Thoracic aorta (tissue), 2 donors: Measurements from ENCODE around the gene NDUFS7. TPM values are rescaled to one million over a fixed set of nuclear protein-coding genes. Genes with fewer than 3 reads are reported as not detected.

Experiments
- ATAC-seq: fragments of 150-250 bp; one replicate; pipeline ENCODE4 v1.8.0; 2017; ENCODE audit warnings: low read depth; ENCODE audit not compliant: insufficient number of reproducible peaks, low FRiP score
- DNase-seq: peaks from one replicate; pipeline ENCODE4 v3.0.0-alpha.2; 2020; ENCODE audit warnings: low spot score
- H3K27ac ChIP-seq, 2 donors: fragments of 200-600 bp; sonication (generic); 1 replicate in 1 of 2; 2 replicates in 1 of 2; pipeline ENCODE4 v1.5.1; 2016; ENCODE audit warnings: mild to moderate bottlenecking in 2 of 2, moderate library complexity in 2 of 2
- H3K27me3 ChIP-seq: fragments of 200-600 bp; sonication (generic); replicated peaks from 2 replicates; pipeline ENCODE4 v1.6.0; 2016; ENCODE audit warnings: mild to moderate bottlenecking; ENCODE audit not compliant: insufficient read depth
- H3K36me3 ChIP-seq: fragments of 200-600 bp; sonication (generic); one replicate; pipeline ENCODE4 v1.5.1; 2016
- H3K4me1 ChIP-seq, 2 donors: fragments of 200-600 bp; sonication (generic); 1 replicate in 1 of 2; 2 replicates in 1 of 2; pipeline versions ENCODE4 v1.5.1 to v1.6.0; 2016; ENCODE audit warnings: low read depth in 2 of 2, mild to moderate bottlenecking in 1 of 2; ENCODE audit not compliant: control insufficient read depth in 1 of 2
- H3K4me3 ChIP-seq: fragments of 200-600 bp; sonication (generic); 2 replicates; pipeline ENCODE4 v1.5.1; 2016; ENCODE audit warnings: mild to moderate bottlenecking
- H3K9me3 ChIP-seq: fragments of 200-600 bp; sonication (generic); 2 replicates; pipeline ENCODE4 v1.5.1; 2016
- CTCF ChIP-seq: fragments of 200-600 bp; sonication (generic); IDR thresholded peaks from one replicate; pipeline ENCODE4 v1.5.1; 2019; ENCODE audit warnings: antibody characterized with exemption
- total RNA-seq, 2 donors: library from RNA; depleted of rRNA; stranded (reverse); fragments of >200 nt; gene quantifications; one replicate each; pipeline versions ENCODE4 v1.1.0 to v1.2.3, GENCODE V29; 2016

Gene NDUFS7
- total RNA-seq, 2 donors from 2014 or later, result 83.3 to 110 TPM

GRCh38 chr19:1427221-1427920, 43.7 kb downstream of the NDUFS7 start:
- DNase-seq, result no peak
- peaks cover 64% of the 10 kb centered on the region for H3K36me3 ChIP-seq
- TF ChIP-seq CTCF, result no peak

GRCh38 chr19:1428738-1429391, 45.2 kb downstream of the NDUFS7 start:
- no peak for TF ChIP-seq CTCF
- peaks cover 62% of the 10 kb centered on the region for H3K36me3 ChIP-seq
- H3K4me3 ChIP-seq, result no peak overlapping the region
- H3K9me3 ChIP-seq, result no peaks in the 10 kb centered on the region
- H3K27ac ChIP-seq, result no peak overlapping the region
- DNase-seq (no peak), ATAC-seq (no peak)
- H3K27me3 ChIP-seq, result no peaks in the 10 kb centered on the region
- H3K4me1 ChIP-seq, result no peaks in the 10 kb centered on the region

More at GRCh38 chr19:1427221-1427920, 43.7 kb downstream of the NDUFS7 start:
- Histone ChIP-seq H3K27ac (no peak overlapping the region), H3K9me3 (no peaks in the 10 kb centered on the region), H3K4me1 (no peaks in the 10 kb centered on the region), H3K4me3 (no peak overlapping the region), H3K27me3 (no peaks in the 10 kb centered on the region)
- no peak for ATAC-seq

- H3K4me1 ChIP-seq, result no peaks in the 10 kb centered on the region
- ATAC-seq, result no peak
- DNase-seq, result no peak
Observed at GRCh38 chr19:1429750-1430149, 46.0 kb downstream of the NDUFS7 start.

GRCh38 chr19:1430246-1430645, 46.5 kb downstream of the NDUFS7 start:
- Histone ChIP-seq H3K4me1 (no peaks in the 10 kb centered on the region), H3K36me3 (peaks cover 59% of the 10 kb centered on the region), H3K4me3 (no peak overlapping the region), H3K27me3 (no peaks in the 10 kb centered on the region), H3K27ac (no peak overlapping the region), H3K9me3 (no peaks in the 10 kb centered on the region)
- TF ChIP-seq CTCF, result no peak
- no peak for DNase-seq
- ATAC-seq, result no peak

More at GRCh38 chr19:1429750-1430149, 46.0 kb downstream of the NDUFS7 start:
- no peak for TF ChIP-seq CTCF
- Histone ChIP-seq H3K36me3 (peaks cover 63% of the 10 kb centered on the region), H3K4me3 (no peak overlapping the region), H3K27ac (no peak overlapping the region), H3K27me3 (no peaks in the 10 kb centered on the region), H3K9me3 (no peaks in the 10 kb centered on the region)

GRCh38 chr19:1431759-1432506, 48.2 kb downstream of the NDUFS7 start:
- Histone ChIP-seq H3K36me3 (peaks cover 61% of the 10 kb centered on the region), H3K27me3 (no peaks in the 10 kb centered on the region), H3K4me1 (no peaks in the 10 kb centered on the region), H3K27ac (no peak overlapping the region), H3K9me3 (no peaks in the 10 kb centered on the region), H3K4me3 (no peak overlapping the region)
- no peak for TF ChIP-seq CTCF
- DNase-seq (no peak), ATAC-seq (no peak)
